Kidney (tissue), 14 donors: ENCODE data around the gene SIGLEC14. TPM values are rescaled to one million over a fixed set of nuclear protein-coding genes. Genes with fewer than 3 reads are reported as not detected.
"Not testable (repeated sequence)": the region's sequence is repeated elsewhere in the genome, so short reads cannot be mapped to it uniquely, and the experiment has no call there.

Experiments used
- DNase-seq, 5 donors: peaks; one replicate each; pipeline ENCODE4 v3.0.0-alpha.2; 2013 to 2020
- FAIRE-seq: peaks from 2 replicates; lab custom pipeline; 2012; peaks lifted over from hg19 to GRCh38; lab: Jason Lieb, UNC
- H3K27ac ChIP-seq, 2 donors: one replicate each; pipeline ENCODE4 v1.7.0; 2013; ENCODE audit warnings: low read depth in 2 of 2, low read length in 2 of 2, inconsistent platforms in 1 of 2
- H3K27me3 ChIP-seq: one replicate; pipeline ENCODE4 v1.7.1; 2013; ENCODE audit warnings: low read length, inconsistent platforms; ENCODE audit not compliant: control insufficient read depth, insufficient read depth
- H3K36me3 ChIP-seq, 3 donors: one replicate each; pipeline versions ENCODE4 v1.7.0 to v1.7.1; 2013; ENCODE audit warnings: low read length in 3 of 3, control low read depth in 1 of 3, inconsistent platforms in 1 of 3; ENCODE audit not compliant: insufficient read depth in 3 of 3, control insufficient read depth in 2 of 3
- H3K4me1 ChIP-seq, 3 donors: one replicate each; pipeline versions ENCODE4 v1.7.0 to v1.7.1; 2013; ENCODE audit warnings: low read length in 3 of 3, inconsistent platforms in 1 of 3, low read depth in 1 of 3; ENCODE audit not compliant: control insufficient read depth in 2 of 3, insufficient read depth in 2 of 3
- H3K4me3 ChIP-seq, 3 donors: one replicate each; pipeline versions ENCODE4 v1.7.0 to v1.8.1; 2013; ENCODE audit warnings: low read length in 3 of 3, control low read depth in 1 of 3, inconsistent platforms in 1 of 3
- H3K9ac ChIP-seq, 3 donors: one replicate each; pipeline versions ENCODE4 v1.7.0 to v1.7.1; 2013; ENCODE audit warnings: low read length in 3 of 3, control low read depth in 1 of 3, inconsistent platforms in 1 of 3
- H3K9me3 ChIP-seq, 3 donors: one replicate each; pipeline versions ENCODE4 v1.7.0 to v1.7.1; 2013; ENCODE audit warnings: low read length in 3 of 3, control low read depth in 1 of 3, inconsistent platforms in 1 of 3; ENCODE audit not compliant: control insufficient read depth in 2 of 3, insufficient read depth in 1 of 3
- intact Hi-C: fragments of 100-400 bp; cut with DNase I; formaldehyde crosslinking; loops from one replicate; pipeline ENCODE4 v1.11.1; 2022
- polyA plus RNA-seq: library from polyadenylated mRNA; stranded (reverse); fragments of 350-450 nt; fragmentation: Illumina TruSeq; extraction: RNeasy Lipid Tissue Mini Kit (QIAGEN cat#74804); gene quantifications from one replicate; pipeline ENCODE4 v1.2.3, GENCODE V29; 2014; ENCODE audit warnings: low read depth, low replicate concordance; ENCODE audit not compliant: insufficient read depth
- total RNA-seq: library from RNA; stranded (reverse); fragmentation: NEBNext Ultra II Directional; extraction: Animal tissue kit (Norgen Biotek cat#: 25700); gene quantifications from one replicate; pipeline ENCODE4 v1.2.1, GENCODE V29; 2021
- TF ChIP-seq, protein P1 (sequence below): IDR thresholded peaks from 3 replicates; pipeline ENCODE4 v1.5.1; 2012; ENCODE audit warnings: mild to moderate bottlenecking, moderate library complexity, borderline replicate concordance; ENCODE audit not compliant: insufficient read depth; ENCODE audit errors: extremely low read depth
- donor health status: control.
- donor health status: control.
- donor health status: control.
- donor health status: control.
- donor health status: control.
- donor health status: DM: yes; HTN: yes; CAD: no.
- donor health status: Normal renal cell carcinoma (clear cell type).

SIGLEC14 gene
- total and polyA plus RNA-seq, 2 donors from 2014 or later, result 0.26 to 11.5 TPM

- TF ChIP-seq, protein P1, sequence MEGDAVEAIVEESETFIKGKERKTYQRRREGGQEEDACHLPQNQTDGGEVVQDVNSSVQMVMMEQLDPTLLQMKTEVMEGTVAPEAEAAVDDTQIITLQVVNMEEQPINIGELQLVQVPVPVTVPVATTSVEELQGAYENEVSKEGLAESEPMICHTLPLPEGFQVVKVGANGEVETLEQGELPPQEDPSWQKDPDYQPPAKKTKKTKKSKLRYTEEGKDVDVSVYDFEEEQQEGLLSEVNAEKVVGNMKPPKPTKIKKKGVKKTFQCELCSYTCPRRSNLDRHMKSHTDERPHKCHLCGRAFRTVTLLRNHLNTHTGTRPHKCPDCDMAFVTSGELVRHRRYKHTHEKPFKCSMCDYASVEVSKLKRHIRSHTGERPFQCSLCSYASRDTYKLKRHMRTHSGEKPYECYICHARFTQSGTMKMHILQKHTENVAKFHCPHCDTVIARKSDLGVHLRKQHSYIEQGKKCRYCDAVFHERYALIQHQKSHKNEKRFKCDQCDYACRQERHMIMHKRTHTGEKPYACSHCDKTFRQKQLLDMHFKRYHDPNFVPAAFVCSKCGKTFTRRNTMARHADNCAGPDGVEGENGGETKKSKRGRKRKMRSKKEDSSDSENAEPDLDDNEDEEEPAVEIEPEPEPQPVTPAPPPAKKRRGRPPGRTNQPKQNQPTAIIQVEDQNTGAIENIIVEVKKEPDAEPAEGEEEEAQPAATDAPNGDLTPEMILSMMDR, result no peak
- Histone ChIP-seq H3K27ac (no peak overlapping the region), H3K9ac (no peak overlapping the region), H3K36me3 (no peaks in the 10 kb centered on the region), H3K4me1 (no peaks in the 10 kb centered on the region), H3K9me3 (no peaks in the 10 kb centered on the region), H3K27me3 (no peaks in the 10 kb centered on the region), H3K4me3 (no peak overlapping the region)
- DNase-seq, result no peak
- intact Hi-C loops, result no loop called here
- no peak for FAIRE-seq
Observed at GRCh38 chr19:51637362-51637978, 9.2 kb downstream of the SIGLEC14 start.

- Histone ChIP-seq H3K9me3 (no peaks in the 10 kb centered on the region), H3K27me3 (no peaks in the 10 kb centered on the region), H3K4me1 (peaks cover 0 to 2% (median 0%) of the 10 kb centered on the region in 3 donors), H3K36me3 (no peaks in the 10 kb centered on the region), H3K27ac (no peak overlapping the region), H3K9ac (no peak overlapping the region), H3K4me3 (no peak overlapping the region)
- no peak for FAIRE-seq
- no peak for DNase-seq
- intact Hi-C loops, result no loop called here
- TF ChIP-seq, protein P1, result no peak
Observed at GRCh38 chr19:51632126-51632525, 14.5 kb downstream of the SIGLEC14 start.

GRCh38 chr19:51630315-51630714, 16.3 kb downstream of the SIGLEC14 start, which contains the start of gene SIGLEC5:
Gene SIGLEC5 (minus strand): TSS chr19:51630401. CDS start chr19:51630335, 66 bp downstream.
- intact Hi-C loops, H3K4me1 ChIP-seq, H3K27me3 ChIP-seq, FAIRE-seq, H3K4me3 ChIP-seq, H3K9me3 ChIP-seq, H3K27ac ChIP-seq, DNase-seq, H3K9ac ChIP-seq, H3K36me3 ChIP-seq: not testable (repeated sequence)

GRCh38 chr19:51628153-51628939, 18.3 kb downstream of the SIGLEC14 start:
- H3K27ac ChIP-seq, result no peak overlapping the region
- no peak overlapping the region for H3K9ac ChIP-seq
- peaks cover 0 to 2% (median 0%) of the 10 kb centered on the region in 3 donors for H3K4me1 ChIP-seq
- H3K36me3 ChIP-seq, result no peaks in the 10 kb centered on the region
- H3K9me3 ChIP-seq, result no peaks in the 10 kb centered on the region
- no peak overlapping the region for H3K4me3 ChIP-seq
- TF ChIP-seq, protein P1, result no peak
- FAIRE-seq (no peak), DNase-seq (no peak)
- H3K27me3 ChIP-seq, result no peaks in the 10 kb centered on the region
- intact Hi-C loops, result no loop called here
